Neuronal stem cell (in vitro differentiated cells): Measurements from ENCODE around the gene FAF2.

Experiments
- DNase-seq: peaks from one replicate; pipeline ENCODE4 v3.0.0-alpha.2; 2013; ENCODE audit warnings: low spot score
- H2AFZ ChIP-seq: one replicate; pipeline ENCODE4 v1.6.1; 2013; ENCODE audit warnings: mild to moderate bottlenecking, low read length, inconsistent platforms
- H2AK5ac ChIP-seq: 2 replicates; pipeline ENCODE4 v1.6.1; 2013; ENCODE audit warnings: low read depth, mild to moderate bottlenecking, inconsistent platforms, low read length, moderate library complexity, mixed read lengths
- H2BK120ac ChIP-seq: 2 replicates; pipeline ENCODE4 v1.6.1; 2013; ENCODE audit warnings: low read depth, mild to moderate bottlenecking, inconsistent platforms, low read length, moderate library complexity, mixed read lengths
- H2BK12ac ChIP-seq: one replicate; pipeline ENCODE4 v1.6.1; 2013; ENCODE audit warnings: low read length, inconsistent platforms
- H2BK15ac ChIP-seq: 2 replicates; pipeline ENCODE4 v1.6.1; 2013; ENCODE audit warnings: mild to moderate bottlenecking, low read length, inconsistent platforms, mixed read lengths
- H2BK5ac ChIP-seq: one replicate; pipeline ENCODE4 v1.6.1; 2013; ENCODE audit warnings: inconsistent platforms, mild to moderate bottlenecking, low read length, moderate library complexity
- H3K14ac ChIP-seq: one replicate; pipeline ENCODE4 v1.6.1; 2013; ENCODE audit warnings: low read length, inconsistent platforms
- H3K18ac ChIP-seq: 2 replicates; pipeline ENCODE4 v1.6.1; 2013; ENCODE audit warnings: low read length, inconsistent platforms
- H3K23ac ChIP-seq: 2 replicates; pipeline ENCODE4 v1.6.1; 2013; ENCODE audit warnings: low read depth, mild to moderate bottlenecking, mixed read lengths, low read length, inconsistent platforms; ENCODE audit not compliant: poor library complexity
- H3K27ac ChIP-seq: replicated peaks from 3 replicates; pipeline ENCODE4 v1.5.1; 2013; ENCODE audit warnings: low read length, inconsistent platforms
- H3K27me3 ChIP-seq, 3 experiments: 2 replicates each; pipeline ENCODE4 v1.6.1; 2013; ENCODE audit warnings: low read length in 3 of 3, mild to moderate bottlenecking in 2 of 3, inconsistent platforms in 1 of 3, low read depth in 1 of 3, mixed read lengths in 1 of 3, moderate library complexity in 1 of 3; ENCODE audit not compliant: control insufficient read depth in 3 of 3, insufficient read depth in 3 of 3
- H3K36me3 ChIP-seq, 2 donors: replicated peaks in 1 of 2; 2 replicates each; pipeline ENCODE4 v1.6.1; 2013; ENCODE audit warnings: low read length in 2 of 2; ENCODE audit not compliant: control insufficient read depth in 2 of 2, insufficient read depth in 2 of 2
- H3K4ac ChIP-seq: 2 replicates; pipeline ENCODE4 v1.6.1; 2013; ENCODE audit warnings: inconsistent platforms, mild to moderate bottlenecking, low read length, moderate library complexity
- H3K4me1 ChIP-seq, 2 donors: 1 replicate in 1 of 2; 2 replicates in 1 of 2; pipeline ENCODE4 v1.6.1; 2013; ENCODE audit warnings: low read length in 2 of 2, low read depth in 1 of 2; ENCODE audit not compliant: control insufficient read depth in 2 of 2, insufficient read depth in 1 of 2
- H3K4me2 ChIP-seq: one replicate; pipeline ENCODE4 v1.6.1; 2013; ENCODE audit warnings: mild to moderate bottlenecking, low read length, inconsistent platforms; ENCODE audit not compliant: insufficient read depth, poor library complexity, severe bottlenecking
- H3K4me3 ChIP-seq, 2 donors: 2 replicates each; pipeline ENCODE4 v1.5.1; 2013; ENCODE audit warnings: low read length in 2 of 2, mild to moderate bottlenecking in 2 of 2, inconsistent platforms in 1 of 2, moderate library complexity in 1 of 2
- H3K79me1 ChIP-seq: one replicate; pipeline ENCODE4 v1.6.1; 2013; ENCODE audit warnings: low read depth, mild to moderate bottlenecking, inconsistent platforms, low read length, moderate library complexity
- H3K9ac ChIP-seq: one replicate; pipeline ENCODE4 v1.6.1; 2013; ENCODE audit warnings: mild to moderate bottlenecking, low read depth, low read length, inconsistent platforms; ENCODE audit not compliant: poor library complexity
- H3K9me3 ChIP-seq, 2 donors: replicated peaks in 1 of 2; 2 replicates each; pipeline versions ENCODE3 to v1.6.1; 2013; ENCODE audit warnings: low read length in 2 of 2, mild to moderate bottlenecking in 2 of 2, inconsistent platforms in 1 of 2, low read depth in 1 of 2, mixed read lengths in 1 of 2, moderate library complexity in 1 of 2; ENCODE audit not compliant: control insufficient read depth in 2 of 2, insufficient read depth in 1 of 2
- H4K8ac ChIP-seq: one replicate; pipeline ENCODE4 v1.6.1; 2013; ENCODE audit warnings: low read depth, mild to moderate bottlenecking, inconsistent platforms, low read length, moderate library complexity
- H4K91ac ChIP-seq: one replicate; pipeline ENCODE4 v1.6.1; 2013; ENCODE audit warnings: low read length, low read depth, mild to moderate bottlenecking, inconsistent platforms; ENCODE audit not compliant: poor library complexity
- WGBS, 2 donors: extraction: QIAGEN DNeasy Blood & Tissue Kit; methylation state at CpG; one replicate each; pipeline ENCODE4 v1.1.7; 2013; ENCODE audit warnings: missing lambda C conversion rate in 2 of 2, mixed read lengths in 1 of 2; ENCODE audit not compliant: insufficient read length in 2 of 2, insufficient replicate concordance in 1 of 2; ENCODE audit errors: extremely low coverage in 2 of 2; 5-methylcytosine and 5-hydroxymethylcytosine counted together

The FAF2 gene

GRCh38 chr5:176492431-176492830, 44.2 kb downstream of the FAF2 start:
- Histone ChIP-seq H2AK5ac (no peak overlapping the region), H2AFZ (no peak overlapping the region), H2BK120ac (no peak overlapping the region), H4K8ac (no peak overlapping the region), H3K9ac (no peak overlapping the region), H3K36me3 (peaks cover 33 to 95% of the 10 kb centered on the region in 2 donors), H3K23ac (no peak overlapping the region), H3K4me2 (no peak overlapping the region), H3K14ac (no peak overlapping the region), H3K4me3 (no peak overlapping the region), H3K27me3 (no peaks in the 10 kb centered on the region), H3K18ac (no peak overlapping the region), H3K4me1 (no peaks in the 10 kb centered on the region), H3K79me1 (no peaks in the 10 kb centered on the region), H3K9me3 (no peaks in the 10 kb centered on the region), H3K27ac (no peak overlapping the region), H3K4ac (no peak overlapping the region), H2BK12ac (no peak overlapping the region), H2BK5ac (no peak overlapping the region), H4K91ac (no peak overlapping the region), H2BK15ac (no peak overlapping the region)
- no CpG with 5 or more reads among the region's 3 CpGs for WGBS, 2 donors
- no peak for DNase-seq

- no peak overlapping the region for H2AFZ ChIP-seq
- no peak overlapping the region for H3K27ac ChIP-seq
- no peak overlapping the region for H3K23ac ChIP-seq
- H2BK120ac ChIP-seq, result no peak overlapping the region
- H3K9ac ChIP-seq, result no peak overlapping the region
- H2BK12ac ChIP-seq, result no peak overlapping the region
- no peak overlapping the region for H4K8ac ChIP-seq
- H2BK15ac ChIP-seq, result no peak overlapping the region
- no CpG with 5 or more reads among the region's 9 CpGs for WGBS, 2 donors
- no peak overlapping the region for H3K4me3 ChIP-seq
- no peak overlapping the region for H2AK5ac ChIP-seq
- no peak overlapping the region for H4K91ac ChIP-seq
- H3K18ac ChIP-seq, result no peak overlapping the region
- H3K4me1 ChIP-seq, result no peaks in the 10 kb centered on the region
- DNase-seq, result no peak
- no peak overlapping the region for H2BK5ac ChIP-seq
- H3K9me3 ChIP-seq, result no peaks in the 10 kb centered on the region
- no peak overlapping the region for H3K4ac ChIP-seq
- no peak overlapping the region for H3K14ac ChIP-seq
- H3K79me1 ChIP-seq, result no peaks in the 10 kb centered on the region
- H3K36me3 ChIP-seq, result peaks cover 28 to 96% of the 10 kb centered on the region in 2 donors
- H3K4me2 ChIP-seq, result no peak overlapping the region
- H3K27me3 ChIP-seq, result no peaks in the 10 kb centered on the region
These were observed 49.7 kb downstream of the FAF2 start for GRCh38 chr5:176497852-176498251.

- no CpG with 5 or more reads among the region's 5 CpGs for WGBS, 2 donors
- no peaks in the 10 kb centered on the region for H3K9me3 ChIP-seq
- H3K4me1 ChIP-seq, result no peaks in the 10 kb centered on the region
- H3K18ac ChIP-seq, result no peak overlapping the region
- no peak overlapping the region for H4K91ac ChIP-seq
- no peak overlapping the region for H2BK5ac ChIP-seq
- no peak overlapping the region for H4K8ac ChIP-seq
- no peak overlapping the region for H3K9ac ChIP-seq
- no peak overlapping the region for H3K27ac ChIP-seq
- no peak overlapping the region for H2BK120ac ChIP-seq
- H2AK5ac ChIP-seq, result no peak overlapping the region
- no peak overlapping the region for H3K4me2 ChIP-seq
- no peak overlapping the region for H3K4ac ChIP-seq
- H3K23ac ChIP-seq, result no peak overlapping the region
- H2AFZ ChIP-seq, result no peak overlapping the region
- no peaks in the 10 kb centered on the region for H3K27me3 ChIP-seq
- H2BK12ac ChIP-seq, result no peak overlapping the region
- no peak overlapping the region for H3K14ac ChIP-seq
- H3K36me3 ChIP-seq, result peaks cover 26 to 95% of the 10 kb centered on the region in 2 donors
- H3K4me3 ChIP-seq, result no peak overlapping the region
- DNase-seq, result no peak
- no peak overlapping the region for H2BK15ac ChIP-seq
- no peaks in the 10 kb centered on the region for H3K79me1 ChIP-seq
These were observed 51.1 kb downstream of the FAF2 start for GRCh38 chr5:176499273-176499672.

- H3K27me3 ChIP-seq, result no peaks in the 10 kb centered on the region
- H3K4me1 ChIP-seq, result no peaks in the 10 kb centered on the region
- no peaks in the 10 kb centered on the region for H3K9me3 ChIP-seq
- no CpG with 5 or more reads among the region's 3 CpGs for WGBS, 2 donors
- H4K8ac ChIP-seq, result no peak overlapping the region
- H3K4me2 ChIP-seq, result no peak overlapping the region
- H3K23ac ChIP-seq, result no peak overlapping the region
- H3K4ac ChIP-seq, result no peak overlapping the region
- no peak overlapping the region for H3K18ac ChIP-seq
- no peak for DNase-seq
- no peak overlapping the region for H2AK5ac ChIP-seq
- no peak overlapping the region for H3K14ac ChIP-seq
- peaks cover 25 to 96% of the 10 kb centered on the region in 2 donors for H3K36me3 ChIP-seq
- H4K91ac ChIP-seq, result no peak overlapping the region
- no peak overlapping the region for H3K4me3 ChIP-seq
- H2BK120ac ChIP-seq, result no peak overlapping the region
- no peak overlapping the region for H2BK12ac ChIP-seq
- H3K79me1 ChIP-seq, result no peaks in the 10 kb centered on the region
- no peak overlapping the region for H3K27ac ChIP-seq
- no peak overlapping the region for H2BK15ac ChIP-seq
- H3K9ac ChIP-seq, result no peak overlapping the region
- no peak overlapping the region for H2BK5ac ChIP-seq
- H2AFZ ChIP-seq, result no peak overlapping the region
These were observed 52.3 kb downstream of the FAF2 start for GRCh38 chr5:176500511-176500910.
